CD14-positive monocyte (primary cell): ENCODE data around the gene NAPG. TPM values are rescaled to one million over a fixed set of nuclear protein-coding genes. Genes with fewer than 3 reads are reported as not detected.

Source experiments
- DNase-seq, 3 donors: peaks; one replicate each; pipeline ENCODE4 v3.0.0-alpha.2; 2011 to 2022
- H2AFZ ChIP-seq: 2 replicates; pipeline ENCODE4 v1.6.0; 2012; ENCODE audit warnings: mild to moderate bottlenecking, low read depth, low read length, inconsistent platforms; ENCODE audit not compliant: insufficient read depth, poor library complexity, severe bottlenecking
- H3K27ac ChIP-seq, 2 donors: 1 replicate in 1 of 2; 2 replicates in 1 of 2; pipeline ENCODE4 v1.5.1; 2012 to 2013; ENCODE audit warnings: low read length in 2 of 2, control low read depth in 1 of 2, inconsistent platforms in 1 of 2, low read depth in 1 of 2, mild to moderate bottlenecking in 1 of 2
- H3K27me3 ChIP-seq, 2 donors: one replicate each; pipeline versions ENCODE4 v1.6.0 to v1.6.1; 2011 to 2013; ENCODE audit warnings: low read length in 2 of 2; ENCODE audit not compliant: control insufficient read depth in 2 of 2, insufficient read depth in 2 of 2
- H3K36me3 ChIP-seq, 2 donors: replicated peaks in 1 of 2; 1 replicate in 1 of 2; 2 replicates in 1 of 2; pipeline versions ENCODE4 v1.5.1 to v1.6.1; 2012 to 2013; ENCODE audit warnings: low read length in 2 of 2, control low read depth in 1 of 2, inconsistent platforms in 1 of 2, mild to moderate bottlenecking in 1 of 2; ENCODE audit not compliant: insufficient read depth in 2 of 2, control insufficient read depth in 1 of 2
- H3K4me1 ChIP-seq, 2 donors: 1 replicate in 1 of 2; 2 replicates in 1 of 2; pipeline versions ENCODE4 v1.5.1 to v1.6.1; 2012 to 2013; ENCODE audit warnings: low read length in 2 of 2, control low read depth in 1 of 2, inconsistent platforms in 1 of 2, mild to moderate bottlenecking in 1 of 2, moderate library complexity in 1 of 2; ENCODE audit not compliant: insufficient read depth in 2 of 2, control insufficient read depth in 1 of 2
- H3K4me2 ChIP-seq: replicated peaks from 2 replicates; pipeline ENCODE3; 2012; ENCODE audit warnings: low read length, moderate library complexity, mild to moderate bottlenecking; ENCODE audit not compliant: poor library complexity, severe bottlenecking; ENCODE audit errors: extremely low read depth
- H3K4me3 ChIP-seq, 3 experiments: fragments of 200-600 bp in 1 of 3; sonication (generic) in 1 of 3; replicated peaks in 1 of 3; 1 replicate in 2 of 3; 2 replicates in 1 of 3; pipeline ENCODE4 v1.5.1; 2011 to 2013; ENCODE audit warnings: low read length in 3 of 3, mild to moderate bottlenecking in 3 of 3, control low read depth in 2 of 3, low read depth in 2 of 3, inconsistent platforms in 1 of 3, moderate library complexity in 1 of 3
- H3K79me2 ChIP-seq: 2 replicates; pipeline ENCODE4 v1.6.0; 2012; ENCODE audit warnings: mild to moderate bottlenecking, control low read depth, inconsistent platforms, low read length, moderate library complexity; ENCODE audit not compliant: insufficient read depth
- H3K9ac ChIP-seq: 2 replicates; pipeline ENCODE4 v1.6.0; 2017; ENCODE audit warnings: low read length, mild to moderate bottlenecking; ENCODE audit not compliant: insufficient read depth, poor library complexity, severe bottlenecking
- H3K9me3 ChIP-seq, 2 donors: replicated peaks in 1 of 2; 1 replicate in 1 of 2; 2 replicates in 1 of 2; pipeline versions ENCODE4 v1.5.1 to v1.6.1; 2012 to 2013; ENCODE audit warnings: low read length in 2 of 2, control low read depth in 1 of 2; ENCODE audit not compliant: control insufficient read depth in 1 of 2, insufficient read depth in 1 of 2
- H4K20me1 ChIP-seq: 2 replicates; pipeline ENCODE4 v1.6.0; 2012; ENCODE audit warnings: mild to moderate bottlenecking, low read length, control low read depth, moderate library complexity; ENCODE audit not compliant: insufficient read depth
- H3K27ac Mint-ChIP-seq, 7 donors: one replicate each; pipeline ENCODE4 v1.8.0; 2020; ENCODE audit warnings: mild to moderate bottlenecking in 7 of 7, mixed read lengths in 7 of 7, moderate library complexity in 6 of 7, inconsistent platforms in 2 of 7
- H3K27me3 Mint-ChIP-seq, 3 donors: one replicate each; pipeline ENCODE4 v1.8.0; 2021 to 2022; ENCODE audit warnings: low read depth in 3 of 3, mild to moderate bottlenecking in 3 of 3, mixed read lengths in 3 of 3, moderate library complexity in 3 of 3, inconsistent platforms in 1 of 3
- H3K36me3 Mint-ChIP-seq, 2 donors: one replicate each; pipeline ENCODE4 v1.8.0; 2020; ENCODE audit warnings: mixed read lengths in 2 of 2, inconsistent platforms in 1 of 2, mild to moderate bottlenecking in 1 of 2
- H3K4me1 Mint-ChIP-seq: one replicate; pipeline ENCODE4 v1.8.0; 2020; ENCODE audit warnings: mild to moderate bottlenecking, mixed read lengths
- H3K4me3 Mint-ChIP-seq, 2 donors: one replicate each; pipeline ENCODE4 v1.8.0; 2020; ENCODE audit warnings: mild to moderate bottlenecking in 2 of 2, mixed read lengths in 2 of 2, moderate library complexity in 1 of 2
- H3K9me3 Mint-ChIP-seq, 7 donors: one replicate each; pipeline ENCODE4 v1.8.0; 2020 to 2022; ENCODE audit warnings: mixed read lengths in 7 of 7, mild to moderate bottlenecking in 6 of 7, moderate library complexity in 6 of 7, inconsistent platforms in 2 of 7
- CTCF ChIP-seq: fragments of 200-600 bp; IDR thresholded peaks from one replicate; pipeline ENCODE4 v1.8.0; 2022; ENCODE audit warnings: antibody characterized with exemption, mild to moderate bottlenecking
- WGBS: methylation state at CpG from one replicate; pipeline ENCODE4 v1.1.5; 2013; ENCODE audit warnings: missing lambda C conversion rate; ENCODE audit not compliant: insufficient coverage; 5-methylcytosine and 5-hydroxymethylcytosine counted together
- intact Hi-C, 2 donors: fragments of 100-400 bp; cut with micrococcal nuclease; formaldehyde crosslinking; loops; one replicate each; pipeline versions ENCODE4 v1.15.0 to v1.15.1; 2023
- polyA plus RNA-seq, 3 donors: library from polyadenylated mRNA; depleted of rRNA in 1 of 3; unstranded in 2 of 3; stranded (reverse) in 1 of 3; fragments of 300-500 nt in 2 of 3; fragments of >200 nt in 1 of 3; fragmentation: Illumina TruSeq in 2 of 3; gene quantifications; 1 replicate in 2 of 3; 2 replicates in 1 of 3; pipeline ENCODE4 v1.2.3, GENCODE V29; 2012 to 2021

NAPG gene
- polyA plus RNA-seq, 3 donors: 14.8 to 17.5 (median 15.9) TPM

- Histone ChIP-seq H3K9me3 (no peaks in the 10 kb centered on the region), H2AFZ (no peak overlapping the region), H3K79me2 (no peaks in the 10 kb centered on the region), H3K4me2 (no peak overlapping the region), H4K20me1 (no peaks in the 10 kb centered on the region), H3K36me3 (peaks cover 49 to 65% of the 10 kb centered on the region in 2 donors), H3K9ac (no peak overlapping the region), H3K4me3 (no peak overlapping the region), H3K27ac (no peak overlapping the region), H3K27me3 (no peaks in the 10 kb centered on the region), H3K4me1 (peaks cover 8 to 12% of the 10 kb centered on the region in 2 donors)
- intact Hi-C loops: no loop called here
- H3K4me1 Mint-ChIP-seq: peaks cover 10% of the 10 kb centered on the region
- peaks cover 0 to 3% (median 0%) of the 10 kb centered on the region in 3 donors for H3K27me3 Mint-ChIP-seq
- TF ChIP-seq CTCF: no peak
- H3K36me3 Mint-ChIP-seq: peaks cover 53 to 54% of the 10 kb centered on the region in 2 donors
- 100% methylated on average over 2 of the region's 6 CpGs for WGBS
- no peak for DNase-seq
- no peak overlapping the region for H3K27ac Mint-ChIP-seq
- H3K9me3 Mint-ChIP-seq: no peaks in the 10 kb centered on the region
- H3K4me3 Mint-ChIP-seq: no peak overlapping the region
Measured at GRCh38 chr18:10557085-10557677, 31.4 kb downstream of the NAPG start.

- Histone ChIP-seq H3K9ac (no peak overlapping the region), H3K4me3 (no peak overlapping the region), H3K27me3 (no peaks in the 10 kb centered on the region), H3K4me1 (peaks cover 8 to 12% of the 10 kb centered on the region in 2 donors), H3K79me2 (no peaks in the 10 kb centered on the region), H3K4me2 (no peak overlapping the region), H3K9me3 (no peaks in the 10 kb centered on the region), H3K36me3 (peaks cover 36 to 53% of the 10 kb centered on the region in 2 donors), H4K20me1 (no peaks in the 10 kb centered on the region), H2AFZ (no peak overlapping the region), H3K27ac (no peak overlapping the region)
- no peak for TF ChIP-seq CTCF
- H3K4me3 Mint-ChIP-seq: no peak overlapping the region
- intact Hi-C loops: no loop called here
- H3K9me3 Mint-ChIP-seq: no peaks in the 10 kb centered on the region
- H3K27me3 Mint-ChIP-seq: peaks cover 0 to 3% (median 0%) of the 10 kb centered on the region in 3 donors
- 98% methylated on average over 5 of the region's 6 CpGs for WGBS
- peaks cover 42 to 43% of the 10 kb centered on the region in 2 donors for H3K36me3 Mint-ChIP-seq
- peaks cover 10% of the 10 kb centered on the region for H3K4me1 Mint-ChIP-seq
- no peak overlapping the region for H3K27ac Mint-ChIP-seq
- DNase-seq: no peak
Measured at GRCh38 chr18:10558243-10558966, 32.6 kb downstream of the NAPG start.
